GM19452 (cell line): ENCODE data around the gene MYH9.
"Not testable (repeated sequence)": the region's sequence is repeated elsewhere in the genome, so short reads cannot be mapped to it uniquely, and the experiment has no call there.

ENCODE experiments used
- ATAC-seq: cut with Tn5 transposase; IDR thresholded peaks from one replicate; pipeline ENCODE4 v1.9.1; 2021; ENCODE audit not compliant: unreplicated experiment

MYH9 gene

GRCh38 chr22:36387959-36388726 lies at the start of gene MYH9:
Gene MYH9, minus strand, starts transcription at chr22:36387967. Its CDS starts 38,731 bp downstream, at chr22:36349236.
- ATAC-seq = peak; percentile 65

GRCh38 chr22:36435516-36436415 lies 48.0 kb upstream of the MYH9 start:
- peak; percentile 53 for ATAC-seq

GRCh38 chr22:36433318-36434231 lies 45.8 kb upstream of the MYH9 start:
- no peak for ATAC-seq

GRCh38 chr22:36432592-36433317 lies 45.0 kb upstream of the MYH9 start:
- ATAC-seq = no peak

- ATAC-seq = no peak
Observed at GRCh38 chr22:36431977-36432376, 44.2 kb upstream of the MYH9 start.

GRCh38 chr22:36430863-36431262 lies 43.1 kb upstream of the MYH9 start:
- ATAC-seq = no peak

- ATAC-seq = not testable (repeated sequence)
Observed at GRCh38 chr22:36427952-36428351, 40.2 kb upstream of the MYH9 start.

GRCh38 chr22:36425977-36426523 lies 38.3 kb upstream of the MYH9 start:
- ATAC-seq = no peak

- no peak for ATAC-seq
Observed at GRCh38 chr22:36424901-36425579, 37.3 kb upstream of the MYH9 start.

- ATAC-seq = not testable (repeated sequence)
Observed at GRCh38 chr22:36424466-36424865, 36.7 kb upstream of the MYH9 start.

- no peak for ATAC-seq
Observed at GRCh38 chr22:36423461-36424404, 36.0 kb upstream of the MYH9 start.

- ATAC-seq = no peak
Observed at GRCh38 chr22:36422287-36423014, 34.7 kb upstream of the MYH9 start.

GRCh38 chr22:36419912-36420882 lies 32.4 kb upstream of the MYH9 start:
- no peak for ATAC-seq

- no peak for ATAC-seq
Observed at GRCh38 chr22:36419177-36419911, 31.6 kb upstream of the MYH9 start.

GRCh38 chr22:36417281-36417686 lies 29.5 kb upstream of the MYH9 start:
- ATAC-seq = no peak
